GM06990 (cell line): Measurements from ENCODE around the gene SHC2.
"Not testable (repeated sequence)": the region's sequence is repeated elsewhere in the genome, so short reads cannot be mapped to it uniquely, and the experiment has no call there.

Source experiments
- DNase-seq: peaks from one replicate; pipeline ENCODE4 v3.0.0-alpha.2; 2011; ENCODE audit not compliant: insufficient read length; ENCODE audit errors: extremely low read depth
- H3K27me3 ChIP-seq: replicated peaks from 2 replicates; pipeline ENCODE4 v1.6.0; 2011; ENCODE audit warnings: low read length; ENCODE audit not compliant: control insufficient read depth, insufficient read depth
- H3K36me3 ChIP-seq: 2 replicates; pipeline ENCODE4 v1.5.1; 2011; ENCODE audit warnings: low read length; ENCODE audit not compliant: control insufficient read depth, insufficient read depth
- H3K4me3 ChIP-seq: replicated peaks from 2 replicates; pipeline ENCODE4 v1.5.1; 2011; ENCODE audit warnings: low read depth, mild to moderate bottlenecking, control low read depth, low read length
- TF ChIP-seq, protein P1 (sequence below): IDR thresholded peaks from 2 replicates; pipeline ENCODE4 v1.5.1; 2011; ENCODE audit warnings: low read length, control low read depth, mild to moderate bottlenecking, inconsistent platforms; ENCODE audit not compliant: insufficient read depth, poor library complexity, severe bottlenecking

SHC2 gene

GRCh38 chr19:412356-413355, 48.2 kb downstream of the SHC2 start:
- Histone ChIP-seq H3K4me3 (no peak overlapping the region), H3K27me3 (no peaks in the 10 kb centered on the region), H3K36me3 (no peaks in the 10 kb centered on the region)
- no peak for DNase-seq
- TF ChIP-seq, protein P1, sequence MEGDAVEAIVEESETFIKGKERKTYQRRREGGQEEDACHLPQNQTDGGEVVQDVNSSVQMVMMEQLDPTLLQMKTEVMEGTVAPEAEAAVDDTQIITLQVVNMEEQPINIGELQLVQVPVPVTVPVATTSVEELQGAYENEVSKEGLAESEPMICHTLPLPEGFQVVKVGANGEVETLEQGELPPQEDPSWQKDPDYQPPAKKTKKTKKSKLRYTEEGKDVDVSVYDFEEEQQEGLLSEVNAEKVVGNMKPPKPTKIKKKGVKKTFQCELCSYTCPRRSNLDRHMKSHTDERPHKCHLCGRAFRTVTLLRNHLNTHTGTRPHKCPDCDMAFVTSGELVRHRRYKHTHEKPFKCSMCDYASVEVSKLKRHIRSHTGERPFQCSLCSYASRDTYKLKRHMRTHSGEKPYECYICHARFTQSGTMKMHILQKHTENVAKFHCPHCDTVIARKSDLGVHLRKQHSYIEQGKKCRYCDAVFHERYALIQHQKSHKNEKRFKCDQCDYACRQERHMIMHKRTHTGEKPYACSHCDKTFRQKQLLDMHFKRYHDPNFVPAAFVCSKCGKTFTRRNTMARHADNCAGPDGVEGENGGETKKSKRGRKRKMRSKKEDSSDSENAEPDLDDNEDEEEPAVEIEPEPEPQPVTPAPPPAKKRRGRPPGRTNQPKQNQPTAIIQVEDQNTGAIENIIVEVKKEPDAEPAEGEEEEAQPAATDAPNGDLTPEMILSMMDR, result no peak

DNA sequence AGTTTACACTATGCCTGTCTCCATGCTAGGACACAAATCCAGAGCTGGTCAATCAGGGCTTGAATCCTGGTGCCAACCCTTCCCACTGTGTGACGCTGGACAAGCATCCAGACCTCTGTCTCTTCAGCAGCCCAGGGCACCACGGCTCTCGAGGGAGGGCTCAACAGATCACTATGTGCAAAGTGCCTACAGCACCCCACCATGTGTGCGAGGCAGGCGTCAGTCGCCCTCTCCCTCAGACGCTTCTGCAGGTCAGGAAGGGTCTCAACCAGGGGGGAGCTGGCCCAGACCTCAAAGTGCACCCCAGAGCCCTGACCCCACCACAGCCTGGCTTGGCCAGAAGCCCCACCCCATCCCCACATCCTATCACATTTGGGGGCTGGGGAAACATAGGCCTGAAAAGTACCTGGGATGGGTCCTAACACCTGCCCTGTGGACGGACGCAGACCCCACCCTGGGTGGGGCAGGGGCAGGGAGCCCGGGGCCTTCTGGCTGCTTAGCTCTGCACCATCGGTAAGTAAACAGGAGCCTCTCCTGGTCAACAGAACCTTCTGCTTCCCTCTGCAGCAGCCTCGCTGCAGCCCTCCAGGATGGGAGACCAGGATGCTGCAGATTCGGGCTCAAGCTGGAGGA, 49.0 kb downstream of the SHC2 start:
- H3K27me3 ChIP-seq, result no peaks in the 10 kb centered on the region
- H3K36me3 ChIP-seq, result no peaks in the 10 kb centered on the region
- no peak for DNase-seq
- no peak overlapping the region for H3K4me3 ChIP-seq
- TF ChIP-seq, protein P1, result no peak

- not testable (repeated sequence) for H3K4me3 ChIP-seq, DNase-seq, H3K36me3 ChIP-seq, H3K27me3 ChIP-seq
Observed at GRCh38 chr19:411121-411722, 49.6 kb downstream of the SHC2 start.

DNA sequence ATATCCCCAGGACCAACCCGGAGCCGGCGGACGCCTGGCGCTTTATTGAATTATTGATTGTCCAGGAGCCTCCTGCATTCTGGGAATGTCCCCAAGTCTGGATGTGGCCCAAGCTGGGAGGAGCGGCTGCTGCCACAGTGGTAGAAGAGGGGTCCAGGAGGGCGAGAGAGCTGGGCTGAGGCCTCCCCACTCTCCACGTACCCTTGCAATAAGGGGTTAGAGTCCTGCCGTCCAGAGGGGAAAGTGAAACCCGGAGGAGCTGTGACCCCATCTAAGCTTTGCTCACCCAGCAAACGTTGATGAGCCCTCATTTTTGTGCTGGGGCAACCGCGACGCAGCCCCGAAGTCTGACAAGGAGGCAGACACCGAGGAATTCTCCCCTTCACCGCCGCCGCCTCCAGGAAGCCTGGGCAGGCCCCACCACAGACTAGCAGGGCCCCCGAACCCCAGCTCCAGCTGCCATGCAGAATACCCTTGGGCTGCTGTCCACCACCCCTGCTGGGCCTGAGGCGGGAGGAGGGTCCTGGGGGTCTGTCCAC, 50.5 kb downstream of the SHC2 start:
- no peak for DNase-seq
- Histone ChIP-seq H3K36me3 (no peaks in the 10 kb centered on the region), H3K27me3 (no peaks in the 10 kb centered on the region), H3K4me3 (no peak overlapping the region)
- TF ChIP-seq, protein P1, result no peak

GRCh38 chr19:409516-410242, 51.2 kb downstream of the SHC2 start:
- no peaks in the 10 kb centered on the region for H3K27me3 ChIP-seq
- no peak overlapping the region for H3K4me3 ChIP-seq
- DNase-seq, result no peak
- TF ChIP-seq, protein P1, result no peak
- H3K36me3 ChIP-seq, result no peaks in the 10 kb centered on the region
